H54 (cell line): ENCODE measurements around the gene ARHGEF1.
A peak's percentile ranks its signal among the peaks of the same experiment; 100 is the strongest.

Source experiments
- DNase-seq: peaks from one replicate; pipeline ENCODE4 v3.0.0; 2011; ENCODE audit warnings: low spot score, mixed read lengths; ENCODE audit not compliant: insufficient read length
- FAIRE-seq: peaks from 3 replicates; lab custom pipeline; 2011; peaks lifted over from hg19 to GRCh38; lab: Jason Lieb, UNC
- POLR2A ChIP-seq: IDR thresholded peaks from 2 replicates; pipeline ENCODE4 v1.6.1; 2011; ENCODE audit warnings: low read depth, mild to moderate bottlenecking, low read length

ARHGEF1 gene

GRCh38 chr19:41859213-41859617 lies 23.8 kb upstream of the ARHGEF1 start:
- no peak for TF ChIP-seq POLR2A
- no peak for DNase-seq
- no peak for FAIRE-seq

GRCh38 chr19:41859618-41860418 lies 23.2 kb upstream of the ARHGEF1 start, which contains the start of gene RPS19:
TSS of gene RPS19 (plus strand) at chr19:41860255. CDS start at chr19:41860775, 520 bp downstream.
- TF ChIP-seq POLR2A = peak; percentile 90
- DNase-seq (peak; percentile 98), FAIRE-seq (peak; percentile 80)

- FAIRE-seq (no peak), DNase-seq (no peak)
- TF ChIP-seq POLR2A = no peak
Observed at GRCh38 chr19:41860419-41861115, 22.4 kb upstream of the ARHGEF1 start.

- DNase-seq (no peak), FAIRE-seq (no peak)
- no peak for TF ChIP-seq POLR2A
Observed at GRCh38 chr19:41861116-41861768, 21.7 kb upstream of the ARHGEF1 start.

GRCh38 chr19:41861846-41862245 lies 21.1 kb upstream of the ARHGEF1 start:
- FAIRE-seq (no peak), DNase-seq (no peak)
- TF ChIP-seq POLR2A = no peak

GRCh38 chr19:41862445-41862986 lies 20.5 kb upstream of the ARHGEF1 start:
- no peak for TF ChIP-seq POLR2A
- no peak for DNase-seq
- FAIRE-seq = no peak

GRCh38 chr19:41863209-41863931 lies 19.6 kb upstream of the ARHGEF1 start:
- DNase-seq (no peak), FAIRE-seq (no peak)
- no peak for TF ChIP-seq POLR2A

- FAIRE-seq (no peak), DNase-seq (no peak)
- TF ChIP-seq POLR2A = no peak
Observed at GRCh38 chr19:41864374-41864773, 18.6 kb upstream of the ARHGEF1 start.

- FAIRE-seq = no peak
- TF ChIP-seq POLR2A = no peak
- DNase-seq = no peak
Observed at GRCh38 chr19:41866284-41866683, 16.7 kb upstream of the ARHGEF1 start.

- no peak for TF ChIP-seq POLR2A
- DNase-seq (no peak), FAIRE-seq (no peak)
Observed at GRCh38 chr19:41868120-41868988, 14.6 kb upstream of the ARHGEF1 start.

- DNase-seq = no peak
- no peak for TF ChIP-seq POLR2A
- no peak for FAIRE-seq
Observed at GRCh38 chr19:41868989-41869300, 14.0 kb upstream of the ARHGEF1 start.

- TF ChIP-seq POLR2A = no peak
- FAIRE-seq = no peak
- no peak for DNase-seq
Observed at GRCh38 chr19:41869374-41869955, 13.5 kb upstream of the ARHGEF1 start.
